OCI-M2 (cell line): ENCODE data around the gene MACF1.
"Not testable (repeated sequence)": the region's sequence is repeated elsewhere in the genome, so short reads cannot be mapped to it uniquely, and the experiment has no call there.

Source experiments
- DNase-seq: peaks from one replicate; lab custom pipeline; 2025; ENCODE audit not compliant: unreplicated experiment; lab: John Stamatoyannopoulos, UW

The MACF1 gene

DNA sequence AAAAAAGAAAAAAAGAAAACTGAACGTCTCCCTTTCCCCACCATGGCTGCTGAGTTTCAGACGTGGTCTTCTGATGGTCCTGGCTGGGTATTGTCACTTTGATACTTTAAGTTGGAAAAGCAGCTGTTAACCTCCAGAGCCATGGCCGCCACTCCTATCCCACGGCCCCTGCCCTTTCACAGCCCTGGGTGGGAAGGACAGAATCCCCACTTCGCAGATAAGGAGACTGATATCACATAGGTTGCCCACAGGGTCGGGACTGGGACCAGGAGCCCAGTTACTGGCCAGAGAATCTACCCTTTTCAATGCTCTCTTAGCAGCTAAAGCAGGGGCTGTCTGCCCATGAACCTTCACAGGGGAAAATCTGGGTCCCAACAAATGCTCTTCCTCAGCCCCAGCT lies 303.8 kb downstream of the MACF1 start:
- no peak for DNase-seq

DNA sequence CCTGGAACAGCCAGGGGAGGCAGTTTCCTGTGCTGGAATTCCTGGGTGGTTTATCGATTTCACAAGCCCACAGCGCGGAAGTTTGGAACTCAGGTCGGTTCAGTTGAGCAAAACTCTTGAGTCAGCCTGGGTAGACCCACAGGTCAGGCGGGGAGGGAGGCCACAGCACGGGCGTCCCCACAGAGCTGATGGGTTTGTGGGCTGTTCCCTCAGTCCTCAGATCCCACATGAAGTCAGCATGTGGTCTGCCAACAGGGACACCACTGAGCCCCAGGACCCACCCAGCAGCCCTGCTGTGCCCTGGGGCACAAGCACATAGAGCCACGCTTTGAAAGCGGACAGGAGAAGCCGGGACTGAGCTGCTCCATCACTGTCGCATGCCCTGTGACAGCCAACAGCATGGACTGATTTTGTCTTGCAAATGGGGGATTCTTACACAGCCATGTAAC lies 304.4 kb downstream of the MACF1 start:
- DNase-seq = no peak

DNA sequence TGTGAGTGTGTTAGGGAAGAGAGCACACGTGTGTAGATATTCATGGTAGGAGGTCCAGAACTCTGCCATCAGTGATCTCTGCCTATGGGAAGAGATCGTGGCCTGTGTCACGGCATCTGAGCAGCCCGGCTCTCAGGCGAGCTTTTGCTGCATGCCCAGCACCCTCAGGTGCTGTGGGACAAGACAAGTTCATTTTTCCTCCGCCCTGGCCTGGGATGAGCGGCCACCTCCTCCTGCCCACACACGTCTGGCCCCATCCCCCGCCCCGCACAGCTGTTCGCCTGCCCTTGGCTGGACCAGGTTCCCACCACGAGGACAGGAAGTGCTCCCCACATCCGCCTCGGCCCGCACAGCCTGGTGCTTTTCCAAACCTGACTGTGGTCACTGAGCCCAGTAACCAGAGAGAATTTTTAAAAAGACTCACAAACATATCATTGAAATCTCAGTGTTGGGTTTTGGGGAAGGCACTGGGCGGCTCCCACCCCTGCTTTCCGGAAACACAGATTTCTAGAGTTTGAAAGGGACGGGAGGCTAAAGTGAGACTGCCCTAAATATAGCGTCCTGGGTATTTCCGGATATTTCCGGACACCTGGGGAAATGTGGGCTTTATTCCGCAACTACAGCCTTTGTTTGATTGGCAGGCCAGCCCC lies 305.0 kb downstream of the MACF1 start:
- DNase-seq = no peak

DNA sequence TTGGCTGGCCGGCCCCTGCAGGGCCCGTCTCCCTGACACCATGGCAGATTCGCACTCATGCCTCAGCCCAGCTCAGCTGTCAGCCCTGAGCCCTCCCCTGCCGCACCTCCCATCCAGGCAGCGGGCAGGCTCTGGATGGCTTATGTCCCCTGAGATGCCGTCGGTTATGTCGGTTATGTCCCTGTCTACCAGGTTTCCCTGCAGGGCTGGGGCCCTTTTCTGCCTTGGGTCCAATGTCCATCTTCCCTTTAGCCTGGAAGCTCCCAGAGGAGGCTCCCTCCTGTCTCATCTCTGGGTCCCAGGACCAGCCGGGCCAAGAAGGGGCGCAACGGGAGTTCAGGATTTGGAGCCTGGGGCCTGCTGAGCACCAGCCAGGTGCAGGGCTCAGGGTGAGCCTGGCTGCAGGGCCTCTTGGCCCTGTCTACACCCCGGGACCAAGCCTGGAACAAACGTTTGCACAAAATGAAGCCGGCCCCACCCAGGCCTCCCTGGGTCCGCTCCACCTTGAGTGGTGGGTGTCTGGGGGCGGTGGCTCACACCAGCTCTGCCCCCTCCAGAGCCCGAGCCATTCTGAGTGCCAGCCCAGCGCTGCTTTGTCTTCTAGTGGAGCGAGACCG lies 306.2 kb downstream of the MACF1 start:
- not testable (repeated sequence) for DNase-seq

DNA sequence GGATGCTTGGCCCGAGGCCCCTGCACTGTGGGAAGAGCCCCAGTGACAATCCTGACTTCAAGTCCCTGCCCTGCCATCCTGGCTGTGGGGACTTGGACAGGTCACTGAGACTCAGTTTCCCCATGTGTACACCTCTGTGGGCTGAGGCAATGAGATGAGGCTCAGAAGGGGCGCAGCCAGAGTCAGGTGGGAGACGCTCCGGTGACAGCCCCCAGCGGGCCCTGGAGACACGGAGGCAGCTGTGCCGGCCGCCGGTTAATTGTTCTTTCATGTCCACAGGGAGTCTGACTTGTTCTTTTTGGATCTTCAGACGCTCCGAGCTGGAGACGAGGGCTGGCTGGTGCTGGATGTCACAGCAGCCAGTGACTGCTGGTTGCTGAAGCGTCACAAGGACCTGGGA lies 307.0 kb downstream of the MACF1 start:
- not testable (repeated sequence) for DNase-seq

DNA sequence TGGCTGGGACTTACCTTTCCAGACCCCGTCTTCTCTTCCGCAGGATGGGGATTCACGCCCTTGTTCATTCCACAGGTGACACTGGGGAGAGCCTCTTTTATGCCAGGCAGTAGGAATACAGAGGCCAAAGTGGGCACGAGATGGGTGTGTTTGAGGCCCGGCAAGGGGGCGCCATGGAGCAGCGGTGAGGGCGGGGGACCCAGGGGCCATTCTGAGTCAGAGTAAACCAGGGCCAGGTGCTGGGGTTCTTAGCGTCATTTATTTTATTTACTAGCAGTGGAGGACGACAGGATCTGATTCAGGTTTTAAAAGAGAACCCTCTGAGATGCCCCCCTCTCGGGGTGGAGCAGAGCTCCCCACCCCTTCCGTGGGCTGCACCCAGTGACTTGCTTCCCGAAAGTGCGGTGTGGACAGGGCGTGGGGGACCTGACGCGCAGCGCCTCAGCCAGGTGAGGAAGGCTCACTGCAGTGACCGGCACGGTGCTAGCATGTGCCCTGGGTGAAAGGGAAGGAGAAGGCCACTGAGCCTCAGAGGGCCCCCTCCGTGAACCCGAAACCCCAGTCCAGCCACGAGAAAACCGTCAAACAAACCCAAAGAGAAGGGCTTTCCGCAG lies 307.8 kb downstream of the MACF1 start:
- DNase-seq = not testable (repeated sequence)

DNA sequence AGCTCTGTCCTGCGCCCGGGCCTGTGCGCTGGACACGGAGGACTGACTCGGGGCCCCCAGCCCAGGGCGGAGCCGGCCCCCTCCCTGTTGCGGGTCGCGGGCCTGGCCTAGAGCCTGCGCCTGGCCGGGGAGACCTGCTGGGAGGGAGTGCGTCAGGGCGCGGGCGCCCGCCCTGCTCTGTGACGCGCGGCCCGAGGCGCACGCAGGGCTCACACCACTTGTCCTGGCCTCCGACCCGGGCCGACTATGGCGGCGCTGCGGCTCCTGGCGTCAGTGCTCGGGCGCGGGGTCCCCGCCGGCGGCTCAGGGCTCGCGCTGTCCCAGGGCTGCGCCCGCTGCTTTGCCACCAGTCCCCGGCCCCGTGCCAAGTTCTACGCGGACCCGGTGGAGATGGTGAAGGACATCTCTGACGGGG lies 310.2 kb downstream of the MACF1 start:
- DNase-seq = not testable (repeated sequence)

DNA sequence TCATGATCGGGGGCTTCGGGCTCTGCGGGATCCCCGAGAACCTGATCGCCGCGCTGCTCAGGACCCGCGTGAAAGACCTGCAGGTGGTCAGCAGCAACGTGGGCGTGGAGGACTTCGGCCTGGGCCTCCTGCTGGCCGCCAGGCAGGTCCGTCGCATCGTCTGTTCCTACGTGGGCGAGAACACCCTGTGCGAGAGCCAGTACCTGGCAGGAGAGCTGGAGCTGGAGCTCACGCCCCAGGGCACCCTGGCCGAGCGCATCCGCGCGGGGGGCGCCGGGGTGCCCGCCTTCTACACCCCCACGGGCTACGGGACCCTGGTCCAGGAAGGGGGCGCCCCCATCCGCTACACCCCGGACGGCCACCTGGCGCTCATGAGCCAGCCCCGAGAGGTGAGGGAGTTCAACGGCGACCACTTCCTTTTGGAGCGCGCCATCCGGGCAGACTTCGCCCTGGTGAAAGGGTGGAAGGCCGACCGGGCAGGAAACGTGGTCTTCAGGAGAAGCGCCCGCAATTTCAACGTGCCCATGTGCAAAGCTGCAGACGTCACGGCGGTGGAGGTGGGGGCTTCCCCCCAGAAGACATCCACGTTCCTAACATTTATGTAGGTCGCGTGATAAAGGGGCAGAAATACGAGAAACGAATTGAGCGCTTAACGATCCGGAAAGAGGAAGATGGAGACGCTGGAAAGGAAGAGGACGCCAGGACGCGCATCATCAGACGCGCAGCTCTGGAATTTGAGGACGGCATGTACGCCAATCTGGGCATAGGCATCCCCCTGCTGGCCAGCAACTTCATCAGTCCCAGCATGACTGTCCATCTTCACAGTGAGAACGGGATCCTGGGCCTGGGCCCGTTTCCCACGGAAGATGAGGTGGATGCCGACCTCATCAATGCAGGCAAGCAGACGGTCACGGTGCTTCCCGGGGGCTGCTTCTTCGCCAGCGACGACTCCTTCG lies 310.9 kb downstream of the MACF1 start:
- DNase-seq = not testable (repeated sequence)

DNA sequence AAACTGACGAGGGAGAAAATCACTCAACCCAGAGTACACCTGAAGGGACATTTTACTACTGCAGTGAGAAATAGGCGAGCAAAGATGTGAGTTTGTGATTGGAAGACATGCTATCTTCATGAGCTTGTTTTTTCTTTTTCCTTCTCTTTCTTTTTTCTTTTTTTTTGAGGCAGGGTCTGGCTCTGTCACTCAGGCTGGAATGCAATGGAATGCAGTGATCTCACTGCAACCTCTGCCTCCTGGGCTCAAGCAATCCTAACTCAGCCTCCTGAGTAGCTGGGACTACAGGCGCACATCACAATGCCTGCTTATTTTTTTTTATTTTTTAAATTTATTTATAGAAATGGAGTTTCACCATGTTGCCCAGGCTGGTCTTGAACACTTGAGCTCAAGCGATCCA lies 312.3 kb downstream of the MACF1 start:
- DNase-seq = not testable (repeated sequence)

DNA sequence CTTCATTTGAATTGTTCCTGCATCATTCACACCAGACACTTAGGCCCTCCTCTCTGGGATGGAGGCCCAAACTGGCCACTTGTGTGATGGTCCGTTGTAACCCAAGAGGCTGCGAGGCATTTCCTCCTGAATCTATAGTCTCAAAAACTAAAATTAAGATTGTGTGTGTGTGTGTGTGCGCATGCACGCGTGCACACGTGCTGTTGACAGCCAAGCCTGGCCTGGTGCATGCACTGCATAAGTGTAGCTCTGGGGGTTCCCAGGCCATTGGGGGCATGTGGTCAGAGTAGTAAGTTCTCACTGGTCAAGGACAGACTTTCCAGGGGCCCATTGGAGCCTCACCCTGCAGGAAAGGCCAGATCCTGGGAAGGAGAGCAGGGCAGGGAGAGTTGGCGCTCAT lies 313.4 kb downstream of the MACF1 start:
- not testable (repeated sequence) for DNase-seq

DNA sequence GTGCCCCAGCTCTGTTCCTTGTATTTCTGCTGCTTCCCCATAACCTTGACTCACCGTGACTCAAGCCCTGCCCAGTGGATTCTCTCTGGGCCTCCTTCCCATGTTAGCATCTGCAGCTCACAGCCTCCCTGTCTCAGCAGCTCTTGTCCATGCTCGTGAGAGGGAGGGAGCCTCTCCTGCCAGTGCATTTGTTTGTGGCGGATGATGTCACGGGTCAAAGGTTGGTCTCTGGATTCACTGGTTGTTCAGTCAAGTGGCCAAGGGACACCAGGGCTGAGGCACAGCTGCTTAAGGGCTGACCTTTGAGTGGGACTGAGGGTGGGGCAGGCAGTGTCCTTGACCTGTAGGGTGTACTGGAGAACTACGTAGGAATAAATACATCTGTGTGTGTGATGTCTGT lies 314.9 kb downstream of the MACF1 start:
- DNase-seq = not testable (repeated sequence)

DNA sequence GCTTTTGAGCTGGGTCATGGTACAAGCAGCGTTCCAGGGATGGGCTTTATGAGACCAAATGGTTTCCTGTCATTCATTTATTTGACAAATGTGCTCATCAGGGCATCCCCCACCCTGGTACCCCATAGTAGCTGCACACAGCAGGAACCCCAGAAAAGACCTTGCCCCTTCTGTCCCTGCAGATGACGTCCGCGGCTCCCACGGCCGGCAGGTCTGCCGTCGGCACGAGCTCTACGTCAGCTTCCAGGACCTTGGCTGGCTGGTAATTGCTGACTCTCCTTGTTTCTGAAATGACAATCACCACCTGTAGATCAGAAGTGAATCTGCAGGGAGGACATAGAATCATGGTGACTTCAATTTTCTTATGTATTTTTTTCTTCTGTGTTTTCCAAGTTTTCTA lies 317.7 kb downstream of the MACF1 start:
- DNase-seq = not testable (repeated sequence)

DNA sequence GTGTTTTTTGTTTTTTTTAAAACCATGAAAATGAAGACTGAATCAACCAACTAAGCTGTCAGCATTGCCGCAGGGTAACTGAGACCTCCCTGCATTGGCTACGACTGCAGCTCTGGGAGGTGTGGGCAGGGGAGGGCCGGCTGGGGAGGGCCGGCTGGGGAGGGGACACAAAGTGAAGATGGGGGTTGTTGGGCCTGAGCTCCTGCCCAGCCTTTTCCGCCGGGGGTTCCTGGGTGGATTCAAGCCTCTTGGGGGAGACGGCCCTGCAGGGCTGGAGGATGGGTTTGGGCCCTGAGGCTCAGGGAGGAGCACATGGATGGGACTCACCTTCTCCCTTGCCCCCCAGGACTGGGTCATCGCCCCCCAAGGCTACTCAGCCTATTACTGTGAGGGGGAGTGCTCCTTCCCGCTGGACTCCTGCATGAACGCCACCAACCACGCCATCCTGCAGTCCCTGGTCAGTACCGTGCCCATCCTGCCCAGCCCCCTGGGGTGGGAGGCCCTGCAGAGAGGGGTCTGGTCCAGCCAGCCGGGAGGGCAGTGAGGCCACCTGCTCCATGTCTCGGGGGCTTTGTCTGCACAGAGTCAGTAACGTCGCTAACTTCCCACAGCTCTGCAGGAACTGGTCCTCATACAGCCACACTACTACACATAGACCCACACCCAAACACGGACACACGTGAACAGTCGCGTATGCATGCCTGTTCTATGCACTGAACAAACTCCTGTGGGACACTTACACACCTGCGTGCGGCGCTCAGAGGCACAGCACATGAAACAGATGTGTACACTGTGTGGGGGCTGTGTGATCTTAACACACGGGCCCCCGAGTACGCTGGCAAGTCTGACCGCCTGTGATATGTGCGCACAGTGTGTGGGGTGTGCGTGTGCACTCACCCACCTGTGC lies 318.4 kb downstream of the MACF1 start:
- DNase-seq = no peak

DNA sequence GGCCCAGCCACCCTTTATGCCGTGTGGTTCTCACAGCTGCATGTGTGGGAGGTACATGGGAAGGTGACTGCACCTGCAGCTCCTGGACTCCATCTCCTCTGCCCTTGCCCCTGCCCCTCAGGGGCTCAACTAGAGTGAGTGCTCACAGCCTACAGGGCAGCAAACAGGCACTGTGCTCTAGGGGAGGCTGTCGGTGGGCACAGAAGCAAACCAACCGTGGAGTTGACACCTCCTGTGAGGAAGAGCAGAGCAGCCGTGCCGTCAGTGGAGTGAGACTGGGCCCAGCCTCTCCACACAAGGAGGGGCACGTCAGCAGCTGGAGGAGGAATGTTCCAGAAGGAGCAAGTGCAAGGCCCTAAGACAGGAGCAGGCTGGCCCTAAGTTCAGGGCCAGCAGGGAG lies 319.7 kb downstream of the MACF1 start:
- DNase-seq = no peak

DNA sequence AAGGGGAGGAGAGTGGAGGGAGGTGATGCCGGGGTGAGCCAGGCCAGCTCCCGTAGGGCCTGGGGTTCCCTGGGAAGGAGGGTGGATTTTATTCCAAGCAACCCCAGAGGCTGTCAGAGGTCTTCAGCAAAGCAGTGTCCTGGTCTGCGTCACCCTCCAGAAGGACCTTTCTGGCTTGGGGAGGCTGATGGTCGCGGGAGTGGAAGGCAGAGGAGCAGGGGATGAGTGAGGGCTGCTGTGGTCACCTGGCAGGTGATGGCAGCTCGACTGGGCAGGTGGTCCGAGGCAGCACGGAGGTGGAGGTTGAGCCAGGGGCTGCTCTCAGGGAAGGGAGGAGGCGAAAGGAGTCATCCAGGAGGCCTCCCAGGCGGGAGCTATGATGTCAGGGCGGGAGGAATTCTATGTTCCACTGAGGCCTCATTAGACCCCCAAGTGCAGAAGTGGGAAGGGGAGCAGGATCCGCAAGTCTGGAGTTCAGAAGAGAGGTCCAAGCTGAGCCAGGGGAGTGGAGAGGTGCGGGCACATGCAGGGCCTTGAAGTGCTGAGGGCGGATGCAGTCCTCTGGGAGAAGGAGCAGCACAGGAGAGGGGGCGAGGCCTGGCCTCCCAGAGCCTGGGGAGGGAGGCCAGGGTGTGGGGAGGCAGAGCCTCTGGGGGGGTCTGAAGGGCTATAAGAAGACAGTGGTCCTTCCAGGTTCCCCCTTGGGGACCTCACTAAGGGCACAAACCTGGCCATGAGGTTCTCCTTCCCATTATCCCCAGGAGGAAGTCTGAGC lies 320.3 kb downstream of the MACF1 start:
- DNase-seq = no peak

DNA sequence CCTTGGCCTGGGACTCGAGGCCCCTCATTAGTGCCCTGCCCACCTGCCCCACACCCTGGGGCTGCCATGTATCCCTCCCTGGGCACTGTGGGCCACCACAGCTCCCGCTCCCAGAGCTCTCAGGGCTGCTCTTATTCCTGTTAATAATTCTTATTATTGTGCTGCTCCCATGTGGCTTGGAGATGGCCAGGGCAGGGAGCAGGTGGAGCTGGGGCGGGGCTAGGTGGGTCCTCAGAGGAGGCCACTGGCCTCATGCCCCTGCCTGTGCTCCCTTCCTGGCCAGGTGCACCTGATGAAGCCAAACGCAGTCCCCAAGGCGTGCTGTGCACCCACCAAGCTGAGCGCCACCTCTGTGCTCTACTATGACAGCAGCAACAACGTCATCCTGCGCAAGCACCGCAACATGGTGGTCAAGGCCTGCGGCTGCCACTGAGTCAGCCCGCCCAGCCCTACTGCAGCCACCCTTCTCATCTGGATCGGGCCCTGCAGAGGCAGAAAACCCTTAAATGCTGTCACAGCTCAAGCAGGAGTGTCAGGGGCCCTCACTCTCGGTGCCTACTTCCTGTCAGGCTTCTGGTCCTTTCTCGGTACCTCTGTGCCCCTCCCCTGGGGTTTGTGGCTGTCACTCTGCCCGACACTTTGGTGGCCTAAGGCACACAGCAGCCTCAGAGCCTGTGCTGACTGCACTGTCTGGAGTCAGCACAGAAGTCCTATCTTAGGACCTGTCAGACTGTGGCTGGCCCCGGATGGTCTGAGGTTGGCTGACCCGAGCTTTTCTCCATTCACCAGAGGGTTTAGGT lies 321.1 kb downstream of the MACF1 start:
- DNase-seq = no peak

DNA sequence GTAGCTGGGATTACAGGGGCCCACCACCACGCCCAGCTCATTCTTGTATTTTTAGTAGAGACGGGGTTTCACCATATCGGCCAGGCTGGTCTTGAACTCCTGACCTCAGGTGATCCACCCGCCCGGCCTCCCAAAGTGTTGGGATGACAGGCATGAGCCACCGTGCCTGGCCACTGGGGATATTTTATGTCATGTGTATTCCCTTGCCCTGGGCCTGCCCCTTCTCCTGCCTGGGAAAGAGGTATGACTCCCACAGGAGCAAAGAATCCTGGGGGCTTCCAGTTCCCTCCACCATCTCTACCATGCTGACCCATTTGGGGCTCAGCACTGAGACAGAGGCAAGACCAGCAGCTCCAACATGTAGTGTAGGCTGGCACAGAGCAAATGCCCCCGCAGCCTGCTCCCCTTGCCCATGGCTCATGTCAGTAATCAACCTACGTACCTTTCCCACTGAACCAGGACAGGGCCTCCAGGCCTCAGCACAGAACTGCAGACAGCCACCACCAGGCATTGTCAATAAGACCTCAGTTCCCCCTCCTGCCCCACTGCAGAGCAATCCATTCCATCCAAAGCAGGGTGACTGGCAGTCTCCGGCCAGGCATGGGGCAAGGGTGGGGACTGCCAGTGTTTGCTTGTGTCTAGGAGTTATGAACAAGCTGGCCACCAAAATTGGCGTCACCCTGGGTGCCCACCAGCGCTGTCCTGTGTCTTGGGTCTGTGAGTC lies 322.1 kb downstream of the MACF1 start:
- no peak for DNase-seq

DNA sequence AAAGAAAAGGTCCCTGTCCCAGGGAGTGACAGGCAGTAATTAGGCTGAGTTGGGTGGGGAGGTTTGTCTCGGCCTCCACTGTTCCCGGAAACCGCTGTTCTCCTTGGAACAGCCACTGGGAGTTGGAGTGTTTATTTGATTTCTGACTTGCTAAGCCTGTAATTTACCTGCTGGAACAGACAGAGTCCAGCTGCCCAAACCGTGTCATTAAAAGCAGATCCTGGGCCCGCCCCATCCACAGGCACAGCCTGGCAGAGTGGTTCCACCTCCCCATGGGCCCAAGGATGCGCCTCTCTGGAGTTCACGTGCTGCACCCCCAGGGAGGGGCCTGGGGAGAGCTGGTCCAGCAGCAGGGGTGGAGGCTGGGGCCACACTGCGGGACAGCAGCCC lies 322.7 kb downstream of the MACF1 start:
- DNase-seq = not testable (repeated sequence)
